ENCODE results near the gene CCDC142.

Gene CCDC142

GRCh38 chr2:74429487-74430451, 53.0 kb downstream of the CCDC142 start:
- Histone ChIP-seq H4K20me1 (ENCODE audit: insufficient read depth, low read length) (no peaks in the 10 kb centered on the region), H3K79me2 (ENCODE audit: low read length) (no peaks in the 10 kb centered on the region), H3F3A (ENCODE audit: insufficient read depth, low read length) (no peaks in the 10 kb centered on the region), H3K9me2 (replicated peaks; ENCODE audit: insufficient read depth, low read length) (no peaks in the 10 kb centered on the region), H3K4me3 (ENCODE audit: low read length) (no peak overlapping the region), H3K36me3 (replicated peaks; ENCODE audit: insufficient read depth, low read length) (no peaks in the 10 kb centered on the region), H3K9me3 (replicated peaks; ENCODE audit: insufficient read depth, low read length) (no peaks in the 10 kb centered on the region), H3K27me3 (replicated peaks; ENCODE audit: insufficient read depth, low read length) (no peaks in the 10 kb centered on the region), H3K4me2 (ENCODE audit: low read depth, low read length) (no peak overlapping the region), H3K4me1 (ENCODE audit: low read length) (no peaks in the 10 kb centered on the region), H3K9ac (ENCODE audit: low read length) (no peak overlapping the region), H2AFZ (ENCODE audit: low read length) (no peak overlapping the region), H3K27ac (ENCODE audit: low read length) (no peak overlapping the region)
- no peak for TF ChIP-seq EZH2 (optimal IDR thresholded peaks at IDR 0.05; ENCODE audit: low read depth, low read length)
- no peak for TF ChIP-seq EZH2phosphoT487 (IDR thresholded peaks at IDR 0.05; ENCODE audit: low read length)
- no peak for TF ChIP-seq CTCF (IDR thresholded peaks at IDR 0.05; ENCODE audit: low read length)
- no peak for DNase-seq

- no peak overlapping the region for H3K27ac ChIP-seq (ENCODE audit: low read length)
- no peaks in the 10 kb centered on the region for H3K79me2 ChIP-seq (ENCODE audit: low read length)
- no peaks in the 10 kb centered on the region for H3F3A ChIP-seq (ENCODE audit: insufficient read depth, low read length)
- no peak overlapping the region for H3K4me2 ChIP-seq (ENCODE audit: low read depth, low read length)
- no peaks in the 10 kb centered on the region for H3K9me3 ChIP-seq (replicated peaks; ENCODE audit: insufficient read depth, low read length)
- no peak overlapping the region for H3K9ac ChIP-seq (ENCODE audit: low read length)
- no peak for TF ChIP-seq CTCF (IDR thresholded peaks at IDR 0.05; ENCODE audit: low read length)
- TF ChIP-seq EZH2phosphoT487 (IDR thresholded peaks at IDR 0.05; ENCODE audit: low read length): no peak
- TF ChIP-seq EZH2 (optimal IDR thresholded peaks at IDR 0.05; ENCODE audit: low read depth, low read length): no peak
- no peak overlapping the region for H2AFZ ChIP-seq (ENCODE audit: low read length)
- no peaks in the 10 kb centered on the region for H3K4me1 ChIP-seq (ENCODE audit: low read length)
- DNase-seq: no peak
- H4K20me1 ChIP-seq (ENCODE audit: insufficient read depth, low read length): no peaks in the 10 kb centered on the region
- H3K36me3 ChIP-seq (replicated peaks; ENCODE audit: insufficient read depth, low read length): no peaks in the 10 kb centered on the region
- H3K27me3 ChIP-seq (replicated peaks; ENCODE audit: insufficient read depth, low read length): no peaks in the 10 kb centered on the region
- H3K4me3 ChIP-seq (ENCODE audit: low read length): no peak overlapping the region
- H3K9me2 ChIP-seq (replicated peaks; ENCODE audit: insufficient read depth, low read length): no peaks in the 10 kb centered on the region
Measured at GRCh38 chr2:74428675-74429074, 54.1 kb downstream of the CCDC142 start.

GRCh38 chr2:74427551-74427950, 55.2 kb downstream of the CCDC142 start:
- no peaks in the 10 kb centered on the region for H3K36me3 ChIP-seq (replicated peaks; ENCODE audit: insufficient read depth, low read length)

More at GRCh38 chr2:74427551-74427950, 55.2 kb downstream of the CCDC142 start:
- H3K79me2 ChIP-seq (ENCODE audit: low read length): no peaks in the 10 kb centered on the region
- no peaks in the 10 kb centered on the region for H3K9me2 ChIP-seq (replicated peaks; ENCODE audit: insufficient read depth, low read length)
- no peak overlapping the region for H3K9ac ChIP-seq (ENCODE audit: low read length)
- H3K4me1 ChIP-seq (ENCODE audit: low read length): no peaks in the 10 kb centered on the region
- no peak for DNase-seq
- H3K9me3 ChIP-seq (replicated peaks; ENCODE audit: insufficient read depth, low read length): no peaks in the 10 kb centered on the region
- no peak overlapping the region for H3K4me3 ChIP-seq (ENCODE audit: low read length)
- H3K4me2 ChIP-seq (ENCODE audit: low read depth, low read length): no peak overlapping the region
- H4K20me1 ChIP-seq (ENCODE audit: insufficient read depth, low read length): no peaks in the 10 kb centered on the region
- no peaks in the 10 kb centered on the region for H3K27me3 ChIP-seq (replicated peaks; ENCODE audit: insufficient read depth, low read length)
- no peak overlapping the region for H3K27ac ChIP-seq (ENCODE audit: low read length)
- no peak overlapping the region for H2AFZ ChIP-seq (ENCODE audit: low read length)
- no peaks in the 10 kb centered on the region for H3F3A ChIP-seq (ENCODE audit: insufficient read depth, low read length)
- TF ChIP-seq EZH2 (optimal IDR thresholded peaks at IDR 0.05; ENCODE audit: low read depth, low read length) (no peak), EZH2phosphoT487 (IDR thresholded peaks at IDR 0.05; ENCODE audit: low read length) (no peak), CTCF (IDR thresholded peaks at IDR 0.05; ENCODE audit: low read length) (no peak)

Data from MM.1S (cell line).